SIG-M5 (cell line): ENCODE measurements around the gene WDFY4.

ENCODE experiments used
- DNase-seq: peaks from one replicate; lab custom pipeline; 2025; lab: John Stamatoyannopoulos, UW

Gene WDFY4

DNA sequence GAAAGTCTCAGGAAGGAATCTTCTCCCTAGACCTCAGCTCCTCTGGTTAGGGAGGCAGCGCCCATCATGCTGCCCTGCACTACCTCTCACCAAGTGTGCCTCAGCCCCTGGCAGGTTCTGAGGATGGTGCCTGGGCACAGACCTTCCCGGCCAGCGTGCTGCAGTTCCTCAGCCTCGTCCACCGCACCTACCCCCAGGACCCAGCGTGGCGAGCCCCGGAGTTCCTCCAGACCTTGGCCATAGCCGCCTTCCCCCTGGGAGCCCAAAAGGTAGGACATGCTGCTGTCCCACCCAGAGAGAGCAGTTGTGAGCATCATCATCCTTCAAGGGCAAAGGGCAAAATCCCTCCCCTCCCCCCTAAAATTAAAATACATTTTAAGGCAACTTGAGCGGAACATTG is 132.5 kb downstream of the WDFY4 start:
- DNase-seq: no peak

GRCh38 chr10:48818081-48818480 is 133.4 kb downstream of the WDFY4 start:
- no peak for DNase-seq

DNA sequence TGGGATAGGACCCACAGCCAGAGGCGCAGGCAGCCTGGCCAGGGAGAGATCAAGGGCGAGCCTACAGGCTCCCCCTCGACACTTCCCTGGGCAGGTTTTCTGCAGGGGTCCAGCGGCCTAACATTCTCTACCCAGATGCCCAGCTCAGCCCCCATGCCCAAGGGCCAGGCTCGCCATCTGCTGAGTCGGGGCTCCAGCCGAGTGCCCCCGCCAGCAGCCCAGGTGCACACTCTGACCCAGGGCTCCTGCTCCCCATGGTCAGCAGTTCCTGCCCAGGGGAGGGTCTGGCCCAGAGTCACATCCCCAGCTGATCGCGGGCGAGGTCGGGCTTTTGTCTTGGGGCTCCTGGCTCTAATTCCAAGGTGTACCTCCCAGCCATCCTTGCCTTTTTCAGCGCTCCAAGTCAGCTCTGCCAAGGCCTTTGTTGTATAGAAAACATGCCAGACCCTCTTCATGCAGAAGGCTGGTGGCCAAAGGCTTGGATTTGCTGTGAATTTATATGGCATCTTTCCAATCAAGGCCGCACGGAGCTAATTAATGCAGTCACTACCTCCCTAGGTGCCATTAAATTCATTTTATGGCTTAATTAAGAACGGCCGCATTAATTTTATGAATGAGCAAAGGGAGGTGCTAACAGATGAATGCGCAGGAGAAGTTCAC is 134.3 kb downstream of the WDFY4 start:
- DNase-seq: no peak

DNA sequence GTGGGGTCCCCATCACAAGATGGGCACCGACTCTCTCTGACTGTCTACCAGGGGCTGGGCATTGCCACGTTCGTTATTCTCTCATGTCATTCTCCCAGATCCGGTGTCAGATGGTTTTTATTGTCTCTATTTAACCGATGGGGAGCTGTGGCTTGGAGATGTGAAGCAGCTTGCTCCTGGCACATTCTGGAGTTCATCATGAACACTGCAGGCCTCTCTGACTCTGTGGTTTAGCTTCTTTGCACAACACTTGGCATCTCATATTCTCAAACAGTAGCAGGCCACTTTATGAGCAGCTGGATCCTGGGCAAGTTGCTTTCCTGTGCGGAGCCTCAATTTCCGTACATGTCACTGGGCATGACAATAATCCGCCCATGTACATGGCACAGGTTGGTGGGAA is 135.1 kb downstream of the WDFY4 start:
- DNase-seq: no peak

DNA sequence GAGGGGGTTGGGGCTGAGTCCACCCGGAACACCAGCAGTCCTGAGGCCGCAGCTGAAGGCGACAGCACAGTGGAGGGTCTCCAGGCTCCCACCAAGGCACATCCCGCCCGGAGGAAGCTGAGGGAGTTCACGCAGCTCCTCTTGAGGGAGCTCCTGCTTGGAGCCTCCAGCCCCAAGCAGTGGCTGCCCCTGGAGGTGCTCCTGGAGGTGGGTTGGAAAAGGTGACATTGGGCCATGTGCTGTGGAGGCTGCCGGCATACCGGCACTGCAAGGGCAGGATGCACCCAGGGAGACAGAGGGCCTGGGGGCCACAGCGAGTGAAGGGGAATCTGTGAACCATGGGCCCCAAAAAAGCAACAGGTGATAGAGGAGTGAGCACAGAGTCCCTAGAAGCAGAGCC is 135.6 kb downstream of the WDFY4 start:
- no peak for DNase-seq

DNA sequence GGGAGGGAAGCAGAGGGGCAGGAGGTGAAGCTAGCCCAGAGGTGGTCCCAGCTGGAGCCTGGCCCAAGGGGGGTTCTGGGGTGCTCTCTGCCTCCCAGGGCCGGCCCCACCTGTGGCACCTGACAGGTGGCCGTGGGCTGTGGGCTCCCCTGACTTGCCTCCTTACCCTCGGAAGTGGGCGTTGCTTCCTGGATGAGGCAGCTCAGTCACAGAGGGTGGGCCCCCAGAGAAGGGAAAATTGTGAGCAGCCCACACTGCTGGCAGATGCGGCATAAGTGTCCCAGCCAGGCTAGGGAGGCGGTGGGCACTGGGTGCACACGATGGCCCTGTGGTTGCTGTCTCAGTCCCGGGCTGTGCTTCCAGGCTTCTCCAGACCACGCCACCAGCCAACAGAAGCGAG is 136.0 kb downstream of the WDFY4 start:
- DNase-seq: no peak

DNA sequence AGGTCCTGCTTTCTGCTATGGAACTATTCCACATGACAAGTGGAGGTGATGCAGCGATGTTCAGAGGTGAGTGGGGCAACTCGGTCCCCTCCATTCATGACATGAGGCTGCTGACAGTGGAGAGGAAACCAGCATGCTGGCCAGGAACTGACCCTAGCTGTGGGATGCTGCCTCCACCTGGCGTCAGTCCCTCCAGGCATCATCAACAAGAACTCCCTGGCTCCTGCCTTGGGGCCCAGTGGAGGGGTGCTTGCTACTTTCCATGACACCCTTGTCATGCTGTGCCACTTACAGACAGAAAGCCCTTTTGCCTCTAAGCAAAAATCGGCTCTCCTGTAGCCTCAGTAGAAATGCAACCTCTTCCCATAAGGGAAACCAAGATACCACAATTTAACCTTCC is 136.4 kb downstream of the WDFY4 start:
- DNase-seq: no peak

GRCh38 chr10:48821692-48822091 is 137.0 kb downstream of the WDFY4 start:
- DNase-seq: no peak

GRCh38 chr10:48833674-48834073 is 149.0 kb downstream of the WDFY4 start:
- DNase-seq: no peak

DNA sequence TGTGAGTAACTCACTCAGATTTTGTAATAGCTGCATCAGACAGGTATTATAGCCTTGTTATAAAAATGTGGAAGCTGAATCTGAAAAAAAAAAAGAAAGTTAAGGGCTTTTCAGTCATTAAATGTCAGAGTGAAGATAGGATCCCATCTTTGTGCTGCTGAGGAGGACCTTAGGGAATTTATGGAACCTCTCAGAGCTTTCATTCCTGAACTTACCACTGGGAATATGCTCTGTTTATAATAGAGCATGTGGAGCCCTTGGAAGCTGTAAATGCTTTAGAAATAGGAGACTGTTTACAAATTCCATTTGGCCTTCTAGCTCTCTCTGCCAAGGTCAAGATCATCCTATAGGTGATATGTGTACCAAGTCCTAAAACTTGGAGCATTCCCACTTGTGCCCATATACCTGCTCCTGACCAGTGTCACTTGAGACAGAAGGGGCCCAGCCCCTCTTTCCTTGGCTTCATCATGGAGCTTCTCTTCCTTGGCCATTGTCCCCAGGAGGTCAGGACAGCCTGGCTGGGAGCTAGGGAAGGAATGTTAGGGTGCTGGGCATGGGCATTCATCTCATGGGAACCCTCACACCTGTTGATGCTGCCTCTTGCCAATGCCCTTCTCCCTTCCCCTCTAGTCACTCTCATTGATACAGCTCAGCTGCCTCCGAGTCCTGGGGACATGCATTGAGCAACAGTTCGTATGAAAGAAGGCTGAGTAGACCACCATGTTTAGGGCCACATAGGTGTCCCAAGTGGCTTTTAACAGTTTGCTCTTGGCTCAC is 149.7 kb downstream of the WDFY4 start:
- DNase-seq: no peak

DNA sequence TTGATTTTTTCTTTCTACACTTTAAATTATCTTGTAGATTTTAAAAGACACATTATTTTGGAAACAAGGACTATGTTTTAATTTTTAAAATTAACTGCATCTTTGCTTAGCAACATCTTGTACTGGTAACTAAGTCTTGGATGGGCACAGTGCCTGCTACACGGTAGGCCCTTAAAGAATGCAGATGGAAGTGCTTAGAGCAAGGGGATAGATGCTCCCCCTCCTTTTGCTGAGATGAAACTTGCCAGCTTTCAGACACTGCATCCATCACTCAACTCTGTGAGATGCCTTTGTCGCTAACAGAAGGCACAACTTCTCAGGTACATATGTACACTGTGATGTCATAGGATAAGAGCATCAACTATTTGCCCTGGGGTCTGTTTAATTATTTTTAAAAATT is 151.1 kb downstream of the WDFY4 start:
- DNase-seq: no peak

GRCh38 chr10:48836605-48837004 is 151.9 kb downstream of the WDFY4 start:
- DNase-seq: no peak

DNA sequence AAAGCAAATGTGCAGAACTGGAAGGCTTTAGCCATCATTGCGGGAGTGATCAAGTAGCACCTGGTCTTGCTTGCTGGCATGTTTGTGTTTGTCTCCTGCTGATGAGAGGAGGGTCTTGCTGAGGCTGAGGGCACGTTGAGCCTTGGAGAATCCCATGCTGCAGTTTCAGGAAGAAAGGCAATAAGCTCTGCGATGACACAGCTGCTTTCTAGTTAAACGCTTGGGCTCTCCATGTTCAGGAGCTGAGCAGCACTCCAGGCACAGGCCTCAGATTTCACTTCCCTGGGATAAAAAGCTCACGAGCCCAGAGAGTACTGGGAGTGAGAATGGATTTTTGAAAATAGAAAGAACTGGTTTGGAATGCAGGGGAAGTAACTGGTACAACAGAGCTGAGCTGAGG is 154.2 kb downstream of the WDFY4 start:
- no peak for DNase-seq

DNA sequence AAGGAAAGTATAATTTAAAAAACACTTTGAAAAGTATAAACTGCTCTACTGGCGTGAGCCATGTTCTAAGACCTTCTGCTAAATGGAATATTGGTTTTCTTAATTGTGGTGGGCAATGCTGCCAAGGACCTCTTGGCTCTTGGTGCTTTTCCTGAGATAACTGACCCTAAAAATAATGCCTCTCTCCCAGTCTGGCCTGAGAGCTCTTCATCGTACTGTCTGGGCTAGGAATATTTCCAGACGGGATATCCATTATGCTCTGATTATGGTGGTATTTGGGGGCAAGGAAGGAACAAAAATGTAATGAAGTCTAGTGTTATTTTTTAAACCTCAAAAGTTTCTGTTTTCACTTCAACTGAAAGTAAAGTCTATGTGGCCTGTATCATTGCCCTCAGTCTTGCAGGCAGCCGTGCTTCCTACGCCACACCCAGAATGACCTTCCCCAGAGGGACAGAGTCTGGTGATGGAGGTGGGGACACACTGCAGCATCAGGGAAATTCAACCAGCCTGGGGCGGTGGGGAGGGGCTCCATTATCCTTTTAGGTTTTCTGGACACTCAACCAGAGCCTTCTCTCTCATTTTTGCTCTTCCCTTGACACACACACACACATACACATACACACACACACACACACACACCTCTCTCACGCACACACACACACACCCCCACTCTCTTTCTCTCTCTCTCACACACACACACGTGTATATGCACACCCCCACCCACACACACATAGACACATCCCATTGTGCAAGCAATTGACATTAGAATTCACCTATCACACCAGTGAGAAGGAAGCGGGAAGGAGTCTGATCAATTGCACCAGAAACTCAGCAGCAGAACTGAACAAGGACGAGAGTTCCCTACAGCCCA is 155.4 kb downstream of the WDFY4 start:
- DNase-seq: no peak

DNA sequence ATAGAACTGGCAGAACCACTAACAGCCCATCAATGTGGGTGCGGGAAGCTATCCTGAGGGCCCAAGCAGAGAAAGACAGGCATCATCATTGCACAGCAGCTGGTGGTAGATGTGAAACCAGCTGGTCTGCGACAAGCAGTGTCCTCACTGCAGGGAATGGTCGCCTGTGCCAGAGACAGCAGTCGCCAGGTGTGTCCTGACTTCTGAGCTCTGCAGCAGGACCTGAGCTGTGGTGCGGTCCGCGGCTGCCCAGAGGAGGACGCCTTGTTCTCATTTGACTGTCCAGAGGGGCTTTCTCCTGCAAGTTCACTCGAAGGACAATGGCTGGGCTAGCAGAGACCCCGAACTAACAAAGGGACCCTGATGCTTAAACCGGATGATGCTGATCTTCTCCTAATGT is 157.6 kb downstream of the WDFY4 start:
- no peak for DNase-seq

DNA sequence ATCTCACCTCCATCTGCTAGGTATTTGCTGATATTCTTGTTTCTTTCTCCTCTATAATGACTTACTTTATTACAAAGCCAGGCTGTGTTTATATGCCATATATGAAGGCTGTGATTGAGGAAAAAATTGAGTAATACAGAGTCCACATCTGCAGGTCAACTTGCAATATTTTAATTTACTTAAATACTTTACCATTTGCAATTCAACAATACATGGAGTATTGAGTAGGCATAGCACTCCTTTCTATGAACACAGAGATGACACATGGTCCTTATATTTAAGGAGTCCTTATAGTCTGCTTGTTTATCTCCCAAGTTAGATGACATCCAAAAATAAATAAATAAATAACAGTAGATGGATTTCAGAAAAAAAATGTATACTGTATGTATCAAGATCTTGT is 158.5 kb downstream of the WDFY4 start:
- no peak for DNase-seq

DNA sequence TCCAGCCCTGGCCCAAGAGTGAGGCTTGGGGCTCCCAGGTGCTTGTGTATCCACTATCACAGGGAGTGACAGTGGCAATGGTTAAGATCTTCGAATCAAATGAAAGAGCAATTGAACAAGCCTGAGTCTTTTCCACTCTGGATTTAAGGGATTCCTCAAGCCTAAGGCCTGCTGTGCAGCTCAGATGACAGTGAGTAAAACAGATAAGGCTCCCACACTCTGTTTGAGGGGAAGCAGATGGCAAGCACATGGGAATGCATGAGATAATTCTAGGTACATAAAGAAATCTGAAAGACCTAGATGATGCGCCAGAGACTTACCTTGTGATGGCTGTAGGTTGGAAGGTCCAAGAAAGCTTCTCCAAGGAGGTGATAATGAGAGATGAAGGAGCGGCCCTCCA is 159.9 kb downstream of the WDFY4 start:
- no peak for DNase-seq

DNA sequence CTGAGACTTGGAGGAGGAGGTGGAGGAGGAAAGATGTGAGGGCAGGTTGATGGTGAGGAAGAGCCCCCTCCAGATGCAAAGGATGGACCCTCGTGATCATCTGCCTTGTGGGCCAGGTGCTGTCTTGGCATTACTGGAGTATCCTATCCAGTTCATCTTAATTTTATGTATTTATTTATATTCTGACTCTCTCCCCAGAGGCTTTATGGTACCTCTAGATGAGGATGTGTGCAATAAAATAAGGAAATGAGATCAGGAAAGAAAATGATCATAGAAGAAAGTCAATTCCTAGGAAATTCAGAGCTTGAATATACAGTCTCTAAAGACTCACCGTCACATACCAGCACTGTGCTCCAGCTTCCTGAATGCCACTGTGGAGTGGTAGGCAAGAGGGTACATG is 160.8 kb downstream of the WDFY4 start:
- no peak for DNase-seq

- no peak for DNase-seq
Measured at GRCh38 chr10:48847691-48848090, 163.0 kb downstream of the WDFY4 start.

GRCh38 chr10:48856855-48857254 is 172.2 kb downstream of the WDFY4 start:
- DNase-seq: no peak

GRCh38 chr10:48872234-48872633 is 187.6 kb downstream of the WDFY4 start:
- DNase-seq: no peak

- DNase-seq: no peak
Measured at GRCh38 chr10:48878091-48878490, 193.4 kb downstream of the WDFY4 start.

DNA sequence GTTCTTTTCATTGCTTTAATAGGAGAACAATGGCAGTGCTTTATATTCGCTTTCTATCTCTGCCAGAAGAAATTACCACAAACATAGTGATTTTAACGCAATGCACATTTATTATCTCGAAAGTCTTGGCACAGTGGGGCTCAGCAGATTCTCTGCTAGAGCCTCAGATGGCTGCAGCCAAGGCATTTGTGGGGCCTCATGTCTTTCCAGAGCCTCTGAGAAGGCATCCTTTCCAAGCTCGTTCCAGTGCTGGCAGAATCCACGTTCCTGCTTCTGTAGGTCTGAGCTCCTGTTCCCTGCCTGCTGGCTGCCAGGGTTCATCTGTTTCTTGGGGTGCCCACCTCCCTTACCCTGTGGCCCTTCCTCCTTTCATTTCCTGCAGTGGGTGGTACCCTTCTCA is 194.8 kb downstream of the WDFY4 start:
- DNase-seq: no peak
